HepG2 (cell line): ENCODE measurements around the gene ZPR1. TPM values are rescaled to one million over a fixed set of nuclear protein-coding genes. Genes with fewer than 3 reads are reported as not detected.

Source experiments
- JUNB ChIP-seq: sonication (generic); formaldehyde crosslinking; IDR thresholded peaks from 2 replicates; pipeline ENCODE4 v1.8.0; 2022; ENCODE audit warnings: missing genetic modification reagents, mild to moderate bottlenecking, borderline replicate concordance
- KMT2A ChIP-seq: sonication (generic); formaldehyde crosslinking; IDR thresholded peaks from 2 replicates; pipeline ENCODE4 v1.4.0; 2020; ENCODE audit warnings: missing genetic modification reagents
- PHF21A ChIP-seq: sonication (generic); formaldehyde crosslinking; IDR thresholded peaks from 2 replicates; pipeline ENCODE4 v1.5.0; 2020; ENCODE audit warnings: mild to moderate bottlenecking, missing genetic modification reagents
- RBM39 ChIP-seq: fragments of 200-400 bp; formaldehyde crosslinking; IDR thresholded peaks from one replicate; pipeline ENCODE4 v1.6.1; 2018; ENCODE audit warnings: antibody characterized with exemption, mild to moderate bottlenecking, low read depth, low read length; ENCODE audit not compliant: poor library complexity, severe bottlenecking
- REL ChIP-seq: sonication (generic); formaldehyde crosslinking; conservative IDR thresholded peaks from 2 replicates; pipeline ENCODE4 v1.8.0; 2022; ENCODE audit warnings: mild to moderate bottlenecking, missing genetic modification reagents, moderate library complexity
- SIN3B ChIP-seq: fragments of 150-350 bp; IDR thresholded peaks from 2 replicates; pipeline ENCODE4 v1.6.1; 2014; ENCODE audit warnings: low read length
- U2AF2 ChIP-seq: fragments of 200-400 bp; formaldehyde crosslinking; IDR thresholded peaks from 2 replicates; pipeline ENCODE4 v1.6.1; 2017; ENCODE audit warnings: low read depth, mild to moderate bottlenecking, low read length
- ZFP36L2 ChIP-seq: sonication (generic); formaldehyde crosslinking; IDR thresholded peaks from 2 replicates; pipeline ENCODE4 v1.4.0; 2020; ENCODE audit warnings: missing genetic modification reagents
- ZNF253 ChIP-seq: sonication (generic); formaldehyde crosslinking; IDR thresholded peaks from 2 replicates; pipeline ENCODE4 v1.8.0; 2022; ENCODE audit warnings: mild to moderate bottlenecking, missing genetic modification reagents, borderline replicate concordance
- ZNF660 ChIP-seq: sonication (generic); formaldehyde crosslinking; IDR thresholded peaks from 2 replicates; pipeline ENCODE4 v1.5.1; 2020; ENCODE audit warnings: mild to moderate bottlenecking, low read depth, missing genetic modification reagents, borderline replicate concordance
- polyA plus RNA-seq, 8 experiments: library from polyadenylated mRNA; depleted of rRNA in 3 of 8; stranded (reverse) in 7 of 8; unstranded in 1 of 8; fragments of >200 nt; fragmentation: Illumina TruSeq in 4 of 8; extraction: Trizol in 4 of 8; gene quantifications; 2 replicates each; pipeline versions ENCODE4 v1.2.1 to v1.2.3, GENCODE V29; 2011 to 2016; ENCODE audit warnings: low read depth in 4 of 8, missing spikeins in 1 of 8, mixed read lengths in 1 of 8; ENCODE audit not compliant: insufficient read depth in 1 of 8
- total RNA-seq, 5 experiments: library from RNA; depleted of rRNA; stranded (reverse); fragments of >200 nt; fragmentation: Illumina TruSeq; extraction: Trizol; gene quantifications; 2 replicates each; pipeline ENCODE4 v1.2.3, GENCODE V29; 2016; ENCODE audit warnings: low read depth in 1 of 5
- TF ChIP-seq, protein P1 (sequence below): sonication (generic); formaldehyde crosslinking; IDR thresholded peaks from 2 replicates; pipeline ENCODE4 v1.5.0; 2020; ENCODE audit warnings: missing genetic modification reagents
- TF ChIP-seq, protein P2 (sequence below): sonication (generic); formaldehyde crosslinking; IDR thresholded peaks from 2 replicates; pipeline ENCODE4 v1.4.0; 2020; ENCODE audit warnings: missing genetic modification reagents
- TF ChIP-seq, protein P3 (sequence below): sonication (generic); formaldehyde crosslinking; IDR thresholded peaks from one replicate; pipeline ENCODE4 v1.5.1; 2020; ENCODE audit warnings: mild to moderate bottlenecking, missing genetic modification reagents; ENCODE audit errors: not compliant biosample characterization
- TF ChIP-seq, protein P4 (sequence below): sonication (generic); formaldehyde crosslinking; IDR thresholded peaks from 2 replicates; pipeline ENCODE4 v1.4.0; 2020; ENCODE audit warnings: low read depth, mild to moderate bottlenecking, missing genetic modification reagents

The ZPR1 gene
- total and polyA plus RNA-seq, 2 of the 13 experiments (the other 11 are each of a cell fraction or from before 2014, with no cell fraction given): 40.0 to 79.3 TPM

DNA sequence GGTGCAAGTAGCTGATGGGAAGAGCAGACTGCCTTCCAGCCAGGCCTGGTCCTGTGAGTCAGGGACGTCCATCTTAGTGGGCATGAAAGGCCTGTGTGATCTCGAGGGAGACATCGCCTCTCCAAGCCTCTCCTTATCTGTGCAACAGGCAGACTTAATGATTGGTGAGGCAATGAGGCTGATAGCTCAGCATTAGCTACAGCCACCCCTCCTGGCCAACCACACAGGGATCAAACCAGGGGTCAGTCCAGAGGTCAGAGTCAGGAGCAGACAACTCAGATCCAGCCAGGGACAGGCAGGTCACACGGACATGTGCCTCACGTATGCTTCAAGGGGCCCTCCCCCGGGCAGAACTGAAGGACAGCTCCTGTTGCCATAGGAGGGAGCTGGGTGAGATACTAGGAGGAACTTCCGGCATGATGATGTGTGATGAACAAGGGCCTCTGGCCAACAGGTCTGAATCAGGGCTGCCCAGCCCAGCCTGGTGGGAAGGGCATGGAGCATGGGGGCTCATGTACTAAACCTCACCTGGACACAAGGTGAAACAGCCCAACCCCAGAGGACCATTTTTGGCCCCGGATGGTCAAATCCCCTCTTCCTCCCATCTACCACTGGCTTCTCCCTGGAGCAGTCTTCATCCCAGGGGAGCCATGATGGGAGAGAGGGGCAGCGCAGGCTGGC is 39.1 kb upstream of the ZPR1 start (continued):
- TF ChIP-seq, protein P1, sequence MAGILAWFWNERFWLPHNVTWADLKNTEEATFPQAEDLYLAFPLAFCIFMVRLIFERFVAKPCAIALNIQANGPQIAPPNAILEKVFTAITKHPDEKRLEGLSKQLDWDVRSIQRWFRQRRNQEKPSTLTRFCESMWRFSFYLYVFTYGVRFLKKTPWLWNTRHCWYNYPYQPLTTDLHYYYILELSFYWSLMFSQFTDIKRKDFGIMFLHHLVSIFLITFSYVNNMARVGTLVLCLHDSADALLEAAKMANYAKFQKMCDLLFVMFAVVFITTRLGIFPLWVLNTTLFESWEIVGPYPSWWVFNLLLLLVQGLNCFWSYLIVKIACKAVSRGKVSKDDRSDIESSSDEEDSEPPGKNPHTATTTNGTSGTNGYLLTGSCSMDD (CRISPR knock-in tag): no peak
- TF ChIP-seq, protein P2, sequence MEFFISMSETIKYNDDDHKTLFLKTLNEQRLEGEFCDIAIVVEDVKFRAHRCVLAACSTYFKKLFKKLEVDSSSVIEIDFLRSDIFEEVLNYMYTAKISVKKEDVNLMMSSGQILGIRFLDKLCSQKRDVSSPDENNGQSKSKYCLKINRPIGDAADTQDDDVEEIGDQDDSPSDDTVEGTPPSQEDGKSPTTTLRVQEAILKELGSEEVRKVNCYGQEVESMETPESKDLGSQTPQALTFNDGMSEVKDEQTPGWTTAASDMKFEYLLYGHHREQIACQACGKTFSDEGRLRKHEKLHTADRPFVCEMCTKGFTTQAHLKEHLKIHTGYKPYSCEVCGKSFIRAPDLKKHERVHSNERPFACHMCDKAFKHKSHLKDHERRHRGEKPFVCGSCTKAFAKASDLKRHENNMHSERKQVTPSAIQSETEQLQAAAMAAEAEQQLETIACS: no peak; the same call in 1 of the 2 replicates
- TF ChIP-seq ZNF660 (no peak), ZFP36L2 (CRISPR knock-in tag) (no peak), KMT2A (CRISPR knock-in tag) (no peak; the same call in 1 of the 2 replicates), JUNB (peak; percentile 22; the same call in 1 of the 2 replicates), PHF21A (CRISPR knock-in tag) (peak; percentile 96), ZNF253 (CRISPR knock-in tag) (peak; percentile 43; the same call in 1 of the 2 replicates), SIN3B (no peak), U2AF2 (no peak), RBM39 (no peak), REL (CRISPR knock-in tag) (peak; percentile 69; the same call in 1 of the 2 replicates)
- TF ChIP-seq, protein P3, sequence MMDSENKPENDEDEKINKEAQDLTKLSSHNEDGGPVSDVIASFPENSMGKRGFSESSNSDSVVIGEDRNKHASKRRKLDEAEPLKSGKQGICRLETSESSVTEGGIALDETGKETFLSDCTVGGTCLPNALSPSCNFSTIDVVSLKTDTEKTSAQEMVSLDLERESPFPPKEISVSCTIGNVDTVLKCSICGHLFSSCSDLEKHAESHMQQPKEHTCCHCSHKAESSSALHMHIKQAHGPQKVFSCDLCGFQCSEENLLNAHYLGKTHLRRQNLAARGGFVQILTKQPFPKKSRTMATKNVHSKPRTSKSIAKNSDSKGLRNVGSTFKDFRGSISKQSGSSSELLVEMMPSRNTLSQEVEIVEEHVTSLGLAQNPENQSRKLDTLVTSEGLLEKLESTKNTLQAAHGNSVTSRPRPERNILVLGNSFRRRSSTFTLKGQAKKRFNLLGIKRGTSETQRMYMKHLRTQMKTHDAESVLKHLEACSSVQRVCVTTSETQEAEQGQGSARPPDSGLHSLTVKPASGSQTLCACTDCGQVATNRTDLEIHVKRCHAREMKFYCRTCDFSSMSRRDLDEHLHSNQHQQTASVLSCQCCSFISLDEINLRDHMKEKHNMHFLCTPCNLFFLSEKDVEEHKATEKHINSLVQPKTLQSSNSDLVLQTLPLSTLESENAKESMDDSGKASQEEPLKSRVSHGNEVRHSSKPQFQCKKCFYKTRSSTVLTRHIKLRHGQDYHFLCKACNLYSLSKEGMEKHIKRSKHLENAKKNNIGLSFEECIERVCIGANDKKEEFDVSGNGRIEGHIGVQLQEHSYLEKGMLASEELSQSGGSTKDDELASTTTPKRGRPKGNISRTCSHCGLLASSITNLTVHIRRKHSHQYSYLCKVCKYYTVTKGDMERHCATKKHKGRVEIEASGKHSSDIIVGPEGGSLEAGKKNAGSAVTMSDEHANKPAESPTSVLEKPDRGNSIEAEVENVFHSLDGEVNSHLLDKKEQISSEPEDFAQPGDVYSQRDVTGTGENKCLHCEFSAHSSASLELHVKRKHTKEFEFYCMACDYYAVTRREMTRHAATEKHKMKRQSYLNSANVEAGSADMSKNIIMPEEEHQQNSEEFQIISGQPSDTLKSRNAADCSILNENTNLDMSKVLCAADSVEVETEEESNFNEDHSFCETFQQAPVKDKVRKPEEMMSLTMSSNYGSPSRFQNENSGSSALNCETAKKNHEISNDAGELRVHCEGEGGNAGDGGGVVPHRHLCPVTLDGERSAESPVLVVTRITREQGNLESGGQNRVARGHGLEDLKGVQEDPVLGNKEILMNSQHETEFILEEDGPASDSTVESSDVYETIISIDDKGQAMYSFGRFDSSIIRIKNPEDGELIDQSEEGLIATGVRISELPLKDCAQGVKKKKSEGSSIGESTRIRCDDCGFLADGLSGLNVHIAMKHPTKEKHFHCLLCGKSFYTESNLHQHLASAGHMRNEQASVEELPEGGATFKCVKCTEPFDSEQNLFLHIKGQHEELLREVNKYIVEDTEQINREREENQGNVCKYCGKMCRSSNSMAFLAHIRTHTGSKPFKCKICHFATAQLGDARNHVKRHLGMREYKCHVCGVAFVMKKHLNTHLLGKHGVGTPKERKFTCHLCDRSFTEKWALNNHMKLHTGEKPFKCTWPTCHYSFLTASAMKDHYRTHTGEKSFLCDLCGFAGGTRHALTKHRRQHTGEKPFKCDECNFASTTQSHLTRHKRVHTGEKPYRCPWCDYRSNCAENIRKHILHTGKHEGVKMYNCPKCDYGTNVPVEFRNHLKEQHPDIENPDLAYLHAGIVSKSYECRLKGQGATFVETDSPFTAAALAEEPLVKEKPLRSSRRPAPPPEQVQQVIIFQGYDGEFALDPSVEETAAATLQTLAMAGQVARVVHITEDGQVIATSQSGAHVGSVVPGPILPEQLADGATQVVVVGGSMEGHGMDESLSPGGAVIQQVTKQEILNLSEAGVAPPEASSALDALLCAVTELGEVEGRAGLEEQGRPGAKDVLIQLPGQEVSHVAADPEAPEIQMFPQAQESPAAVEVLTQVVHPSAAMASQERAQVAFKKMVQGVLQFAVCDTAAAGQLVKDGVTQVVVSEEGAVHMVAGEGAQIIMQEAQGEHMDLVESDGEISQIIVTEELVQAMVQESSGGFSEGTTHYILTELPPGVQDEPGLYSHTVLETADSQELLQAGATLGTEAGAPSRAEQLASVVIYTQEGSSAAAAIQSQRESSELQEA: no peak
- TF ChIP-seq, protein P4, sequence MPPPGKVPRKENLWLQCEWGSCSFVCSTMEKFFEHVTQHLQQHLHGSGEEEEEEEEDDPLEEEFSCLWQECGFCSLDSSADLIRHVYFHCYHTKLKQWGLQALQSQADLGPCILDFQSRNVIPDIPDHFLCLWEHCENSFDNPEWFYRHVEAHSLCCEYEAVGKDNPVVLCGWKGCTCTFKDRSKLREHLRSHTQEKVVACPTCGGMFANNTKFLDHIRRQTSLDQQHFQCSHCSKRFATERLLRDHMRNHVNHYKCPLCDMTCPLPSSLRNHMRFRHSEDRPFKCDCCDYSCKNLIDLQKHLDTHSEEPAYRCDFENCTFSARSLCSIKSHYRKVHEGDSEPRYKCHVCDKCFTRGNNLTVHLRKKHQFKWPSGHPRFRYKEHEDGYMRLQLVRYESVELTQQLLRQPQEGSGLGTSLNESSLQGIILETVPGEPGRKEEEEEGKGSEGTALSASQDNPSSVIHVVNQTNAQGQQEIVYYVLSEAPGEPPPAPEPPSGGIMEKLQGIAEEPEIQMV: no peak
